Right lobe of liver (tissue), 6 donors: ENCODE data around the gene NYAP2. TPM values are rescaled to one million over a fixed set of nuclear protein-coding genes. Genes with fewer than 3 reads are reported as not detected.

ENCODE experiments used
- ATAC-seq, 4 donors: fragments of 200-7000 bp; cut with Tn5 transposase; one replicate each; pipeline ENCODE4 v1.9.1; 2020; ENCODE audit warnings: mild to moderate bottlenecking in 4 of 4, moderate library complexity in 4 of 4
- DNase-seq, 3 donors: peaks; one replicate each; pipeline ENCODE4 v3.0.0-alpha.2; 2020
- H3K27ac ChIP-seq, 3 donors: fragments of 200-600 bp; one replicate each; pipeline ENCODE4 v1.8.0; 2022
- H3K27me3 ChIP-seq, 2 donors: fragments of 200-600 bp; one replicate each; pipeline ENCODE4 v1.8.0; 2022
- H3K36me3 ChIP-seq, 4 donors: fragments of 200-600 bp; sonication (generic) in 1 of 4; one replicate each; pipeline versions ENCODE4 v1.5.1 to v1.8.0; 2017 to 2022; ENCODE audit warnings: control low read depth in 1 of 4
- H3K4me1 ChIP-seq, 4 donors: fragments of 200-600 bp; sonication (generic) in 1 of 4; one replicate each; pipeline versions ENCODE4 v1.5.1 to v1.8.0; 2017 to 2022; ENCODE audit warnings: control low read depth in 1 of 4
- H3K4me3 ChIP-seq, 3 donors: fragments of 200-600 bp; one replicate each; pipeline ENCODE4 v1.8.0; 2022
- H3K9me3 ChIP-seq, 4 donors: fragments of 200-600 bp; sonication (generic) in 1 of 4; one replicate each; pipeline versions ENCODE4 v1.5.1 to v1.8.0; 2017 to 2022; ENCODE audit warnings: control low read depth in 1 of 4
- POLR2A ChIP-seq: fragments of 450-650 bp; IDR thresholded peaks from one replicate; pipeline ENCODE4 v1.6.1; 2017; ENCODE audit warnings: antibody characterized with exemption, mild to moderate bottlenecking
- WGBS: methylation state at CpG from one replicate; pipeline ENCODE4 v1.1.6; 2018; ENCODE audit warnings: low coverage, low lambda C conversion rate; ENCODE audit not compliant: insufficient coverage; ENCODE audit errors: missing lambda C conversion rate; 5-methylcytosine and 5-hydroxymethylcytosine counted together
- intact Hi-C, 2 donors: fragments of 100-400 bp; cut with DNase I; formaldehyde crosslinking; loops; one replicate each; pipeline versions ENCODE4 v1.11.2 to v1.14.1; 2022
- total RNA-seq, 6 experiments: library from RNA; depleted of rRNA in 2 of 6; stranded (reverse); fragments of >200 nt in 2 of 6; fragmentation: NEBNext Ultra II Directional in 3 of 6; extraction: Animal tissue kit (Norgen Biotek cat#: 25700) in 3 of 6; gene quantifications; one replicate each; pipeline versions ENCODE4 v1.1.0 to v1.2.4, GENCODE V29; 2016 to 2023
- TF ChIP-seq, protein P1 (sequence below), 4 donors: fragments of 200-600 bp in 3 of 4; fragments of 450-650 bp in 1 of 4; IDR thresholded peaks; one replicate each; pipeline versions ENCODE4 v1.5.1 to v1.8.0; 2016 to 2022; ENCODE audit warnings: antibody characterized with exemption in 4 of 4, mild to moderate bottlenecking in 2 of 4
- donor health status: DM: no; HTN: yes; CAD: no.
- donor health status: DM: no; HTN: no; CAD: no.
- donor health status: DM: no; HTN: no; CAD: no.
- donor health status: DM: no; HTN: yes; CAD: no.
- donor health status: DM: no; HTN: yes; CAD: no.

The NYAP2 gene
- total RNA-seq, 6 experiments from 2014 or later: not detected

- H3K27me3 ChIP-seq: no peaks in the 10 kb centered on the region
- ATAC-seq: no peak
- no peak for DNase-seq
- H3K4me1 ChIP-seq: no peaks in the 10 kb centered on the region
- no peaks in the 10 kb centered on the region for H3K36me3 ChIP-seq
- 39% methylated on average over 4 of the region's 4 CpGs for WGBS
- H3K27ac ChIP-seq: no peak overlapping the region
- no peaks in the 10 kb centered on the region for H3K9me3 ChIP-seq
- H3K4me3 ChIP-seq: no peak overlapping the region
- intact Hi-C loops: no loop called here
- TF ChIP-seq, protein P1, sequence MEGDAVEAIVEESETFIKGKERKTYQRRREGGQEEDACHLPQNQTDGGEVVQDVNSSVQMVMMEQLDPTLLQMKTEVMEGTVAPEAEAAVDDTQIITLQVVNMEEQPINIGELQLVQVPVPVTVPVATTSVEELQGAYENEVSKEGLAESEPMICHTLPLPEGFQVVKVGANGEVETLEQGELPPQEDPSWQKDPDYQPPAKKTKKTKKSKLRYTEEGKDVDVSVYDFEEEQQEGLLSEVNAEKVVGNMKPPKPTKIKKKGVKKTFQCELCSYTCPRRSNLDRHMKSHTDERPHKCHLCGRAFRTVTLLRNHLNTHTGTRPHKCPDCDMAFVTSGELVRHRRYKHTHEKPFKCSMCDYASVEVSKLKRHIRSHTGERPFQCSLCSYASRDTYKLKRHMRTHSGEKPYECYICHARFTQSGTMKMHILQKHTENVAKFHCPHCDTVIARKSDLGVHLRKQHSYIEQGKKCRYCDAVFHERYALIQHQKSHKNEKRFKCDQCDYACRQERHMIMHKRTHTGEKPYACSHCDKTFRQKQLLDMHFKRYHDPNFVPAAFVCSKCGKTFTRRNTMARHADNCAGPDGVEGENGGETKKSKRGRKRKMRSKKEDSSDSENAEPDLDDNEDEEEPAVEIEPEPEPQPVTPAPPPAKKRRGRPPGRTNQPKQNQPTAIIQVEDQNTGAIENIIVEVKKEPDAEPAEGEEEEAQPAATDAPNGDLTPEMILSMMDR (IDR thresholded peaks at IDR 0.05): no peak
- TF ChIP-seq POLR2A: no peak
Observed at GRCh38 chr2:225429717-225430116, 30.2 kb downstream of the NYAP2 start.

DNA sequence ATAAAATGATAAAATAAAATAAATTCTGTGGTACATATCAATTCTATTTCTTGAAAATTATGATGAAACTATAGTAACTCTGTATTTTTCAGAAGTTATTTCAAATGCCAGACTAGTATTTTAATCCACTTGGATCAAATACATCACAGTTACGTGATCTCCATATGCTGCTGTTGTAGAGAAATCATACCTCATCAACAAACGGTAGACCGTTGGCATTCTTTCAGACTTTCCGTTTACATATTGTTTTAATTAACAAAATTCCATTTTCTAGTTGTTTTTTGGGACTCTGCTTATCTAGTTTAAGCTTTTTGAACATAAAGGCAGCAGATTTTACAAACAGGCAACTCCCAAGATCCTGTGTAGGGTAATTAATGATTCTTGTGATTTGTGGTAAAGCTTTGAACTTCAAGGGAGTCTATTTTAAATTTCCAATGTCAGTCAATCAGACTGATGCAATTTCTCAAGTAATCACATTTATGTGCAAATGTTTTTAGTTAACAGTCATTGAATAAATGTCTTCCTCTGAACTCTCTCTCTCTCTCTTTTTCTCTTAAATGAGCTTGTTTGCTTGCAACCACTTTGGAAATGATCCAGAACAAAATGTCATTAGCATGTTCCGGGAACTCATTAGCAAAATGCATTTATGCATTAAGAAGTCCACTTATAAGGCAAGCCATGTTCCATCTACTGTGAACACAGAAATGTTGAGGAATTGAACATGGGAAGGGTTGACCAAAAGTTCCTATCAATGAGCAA, 31.8 kb downstream of the NYAP2 start:
- Histone ChIP-seq H3K36me3 (no peaks in the 10 kb centered on the region), H3K4me1 (no peaks in the 10 kb centered on the region), H3K4me3 (no peak overlapping the region), H3K9me3 (no peaks in the 10 kb centered on the region), H3K27me3 (no peaks in the 10 kb centered on the region), H3K27ac (no peak overlapping the region)
- no peak for TF ChIP-seq POLR2A
- TF ChIP-seq, protein P1 (IDR thresholded peaks at IDR 0.05): no peak
- no peak for ATAC-seq
- DNase-seq: no peak
- WGBS: 48% methylated on average over 5 of the region's 5 CpGs
- intact Hi-C loops: no loop called here

- Histone ChIP-seq H3K4me3 (no peak overlapping the region), H3K36me3 (no peaks in the 10 kb centered on the region), H3K9me3 (no peaks in the 10 kb centered on the region), H3K27me3 (no peaks in the 10 kb centered on the region), H3K27ac (no peak overlapping the region), H3K4me1 (no peaks in the 10 kb centered on the region)
- 18% methylated on average over 4 of the region's 4 CpGs for WGBS
- intact Hi-C loops: no loop called here
- DNase-seq (no peak), ATAC-seq (no peak)
- no peak for TF ChIP-seq POLR2A
- TF ChIP-seq, protein P1 (IDR thresholded peaks at IDR 0.05): no peak
Observed at GRCh38 chr2:225434014-225434413, 34.5 kb downstream of the NYAP2 start.

DNA sequence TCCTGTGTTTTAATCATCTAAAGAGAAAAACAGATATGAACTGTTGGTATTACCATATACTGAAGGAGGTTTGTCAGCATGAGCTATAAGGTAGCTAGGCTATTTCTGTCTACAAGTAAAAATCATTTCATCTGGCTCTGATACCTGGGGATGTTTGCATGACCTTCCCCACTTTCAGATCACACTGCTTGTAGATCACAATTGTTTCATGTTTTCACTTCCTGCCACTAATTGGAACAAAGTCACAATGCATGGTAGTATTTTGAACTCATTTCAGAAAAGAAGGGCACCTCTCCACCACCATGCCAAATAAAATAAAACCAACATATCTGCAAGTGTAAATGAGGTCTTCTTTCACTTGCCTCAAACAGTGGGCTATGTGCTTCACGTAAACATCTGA, 37.8 kb downstream of the NYAP2 start:
- TF ChIP-seq POLR2A: no peak
- TF ChIP-seq, protein P1 (IDR thresholded peaks at IDR 0.05): no peak
- no peaks in the 10 kb centered on the region for H3K4me1 ChIP-seq
- ATAC-seq: no peak
- H3K4me3 ChIP-seq: no peak overlapping the region
- intact Hi-C loops: no loop called here
- H3K27ac ChIP-seq: no peak overlapping the region
- no peaks in the 10 kb centered on the region for H3K9me3 ChIP-seq
- DNase-seq: no peak
- H3K27me3 ChIP-seq: no peaks in the 10 kb centered on the region
- no peaks in the 10 kb centered on the region for H3K36me3 ChIP-seq
- WGBS: 50% methylated on average over 1 of the region's 1 CpG
